ENCODE measurements around the gene FLT3LG.

- TF ChIP-seq CTCF (IDR thresholded peaks at IDR 0.05) (no peak), POLR2AphosphoS5 (IDR thresholded peaks at IDR 0.05; ENCODE audit: low read depth, low read length) (no peak), REST (IDR thresholded peaks at IDR 0.05; ENCODE audit: insufficient read depth in 1 of 2, low read depth in 2 of 2, low read length in 1 of 2) (no peak), TCF7L2 (IDR thresholded peaks at IDR 0.05; ENCODE audit: low read depth, low read length) (no peak), SIN3A (IDR thresholded peaks at IDR 0.05; ENCODE audit: borderline replicate concordance, insufficient read depth, low read depth, low read length) (no peak)
Measured at GRCh38 chr19:49459388-49459787, 14.6 kb upstream of the FLT3LG start.
